Endothelial cell of umbilical vein (primary cell): ENCODE measurements around the gene AQP7. TPM values are rescaled to one million over a fixed set of nuclear protein-coding genes. Genes with fewer than 3 reads are reported as not detected.
"Not testable (repeated sequence)": the region's sequence is repeated elsewhere in the genome, so short reads cannot be mapped to it uniquely, and the experiment has no call there.

ENCODE experiments used
- BruUV-seq: library from RNA; stranded (reverse); fragments of 400-500 nt; replicated peaks from 2 replicates; lab custom pipeline; 2021; lab: Mats Ljungman, UMichigan
- CTCF ChIA-PET: fragments of 300-600, 350-600 bp; sonication (Branson Sonifier 250); formaldehyde crosslinking; loops from one replicate; lab custom pipeline; 2021; ENCODE audit warnings: antibody characterized with exemption, inconsistent platforms; lab: Charles Lee
- POLR2A ChIA-PET: fragments of 300-600, 350-600 bp; sonication (Branson Sonifier 250); formaldehyde crosslinking; loops from one replicate; lab custom pipeline; 2021; ENCODE audit warnings: antibody characterized with exemption, inconsistent platforms; lab: Charles Lee
- DNase-seq: peaks from one replicate; pipeline ENCODE4 v3.0.0-alpha.2; 2011; ENCODE audit warnings: low read depth, low spot score
- FAIRE-seq: peaks from 2 replicates; lab custom pipeline; 2011; peaks lifted over from hg19 to GRCh38; lab: Jason Lieb, UNC
- H2AFZ ChIP-seq: 2 replicates; pipeline ENCODE4 v1.6.0; 2012; ENCODE audit warnings: low read depth, low read length, control low read depth, inconsistent platforms
- H3K27ac ChIP-seq: 2 replicates; pipeline ENCODE4 v1.5.1; 2011; ENCODE audit warnings: low read depth, mild to moderate bottlenecking, control low read depth, low read length, moderate library complexity; ENCODE audit not compliant: insufficient read depth
- H3K27me3 ChIP-seq, 2 experiments: 2 replicates each; pipeline versions ENCODE4 v1.6.0 to v1.6.1; 2011; ENCODE audit warnings: low read length in 2 of 2, mixed read lengths in 1 of 2; ENCODE audit not compliant: control insufficient read depth in 2 of 2, insufficient read depth in 2 of 2
- H3K36me3 ChIP-seq, 2 experiments: 2 replicates in 1 of 2; 3 replicates in 1 of 2; pipeline ENCODE4 v1.5.1; 2011; ENCODE audit warnings: low read length in 2 of 2, mild to moderate bottlenecking in 1 of 2, moderate library complexity in 1 of 2; ENCODE audit not compliant: control insufficient read depth in 2 of 2, insufficient read depth in 2 of 2; ENCODE audit errors: extremely low read depth in 1 of 2
- H3K4me1 ChIP-seq: 3 replicates; pipeline ENCODE4 v1.5.1; 2011; ENCODE audit warnings: mild to moderate bottlenecking, low read length; ENCODE audit not compliant: control insufficient read depth, insufficient read depth; ENCODE audit errors: extremely low read depth
- H3K4me2 ChIP-seq: 2 replicates; pipeline ENCODE4 v1.6.1; 2011; ENCODE audit warnings: low read length, control low read depth, mixed read lengths; ENCODE audit not compliant: insufficient read depth
- H3K4me3 ChIP-seq, 3 experiments: fragments of 200-600 bp in 1 of 3; sonication (generic), shearing (Covaris generic) in 1 of 3; replicated peaks in 1 of 3; 2 replicates each; pipeline ENCODE4 v1.5.1; 2011 to 2016; ENCODE audit warnings: control low read depth in 3 of 3, low read length in 3 of 3, mild to moderate bottlenecking in 2 of 3, inconsistent platforms in 1 of 3, low read depth in 1 of 3, moderate library complexity in 1 of 3; ENCODE audit not compliant: insufficient read depth in 1 of 3
- H3K79me2 ChIP-seq: 2 replicates; pipeline ENCODE4 v1.6.0; 2012; ENCODE audit warnings: low read length, inconsistent platforms; ENCODE audit not compliant: control insufficient read depth, insufficient read depth
- H3K9ac ChIP-seq: replicated peaks from 2 replicates; pipeline ENCODE3; 2011; ENCODE audit warnings: low read length, control low read depth; ENCODE audit not compliant: insufficient read depth; ENCODE audit errors: extremely low read depth
- H3K9me1 ChIP-seq: replicated peaks from 3 replicates; pipeline ENCODE4 v1.6.0; 2011; ENCODE audit warnings: mild to moderate bottlenecking, low read length; ENCODE audit not compliant: control insufficient read depth, insufficient read depth; ENCODE audit errors: extremely low read depth
- H3K9me3 ChIP-seq: replicated peaks from 2 replicates; pipeline ENCODE4 v1.5.1; 2012; ENCODE audit warnings: low read length, inconsistent platforms; ENCODE audit not compliant: control insufficient read depth, insufficient read depth
- H4K20me1 ChIP-seq: replicated peaks from 2 replicates; pipeline ENCODE3; 2011; ENCODE audit warnings: mild to moderate bottlenecking, low read length; ENCODE audit not compliant: control insufficient read depth, insufficient read depth; ENCODE audit errors: extremely low read depth
- dilution Hi-C: fragments of 300-500 bp; cut with MboI; formaldehyde crosslinking; loops from one replicate; pipeline ENCODE4 v1.15.0; 2019; ENCODE audit warnings: low sequenced_read_pairs; ENCODE audit not compliant: extremely low pct_ligation_motif_present
- intact Hi-C: fragments of 100-400 bp; cut with micrococcal nuclease; formaldehyde crosslinking; loops from one replicate; pipeline ENCODE4 v1.10.0; 2022
- polyA plus RNA-seq, 4 experiments: library from polyadenylated mRNA; depleted of rRNA in 3 of 4; stranded (reverse) in 3 of 4; unstranded in 1 of 4; fragments of >200 nt; gene quantifications; 2 replicates each; pipeline versions ENCODE4 v1.2.1 to v1.2.3, GENCODE V29; 2011 to 2012; ENCODE audit warnings: missing spikeins in 1 of 4
- total RNA-seq: library from RNA; stranded (reverse); gene quantifications from 2 replicates; pipeline ENCODE4 v1.2.3, GENCODE V29; 2021

AQP7 gene
- total and polyA plus RNA-seq, 2 donors (not counting 3 experiments of a cell fraction or from before 2014, with no cell fraction given) = 3.7 TPM; not detected in 1

DNA sequence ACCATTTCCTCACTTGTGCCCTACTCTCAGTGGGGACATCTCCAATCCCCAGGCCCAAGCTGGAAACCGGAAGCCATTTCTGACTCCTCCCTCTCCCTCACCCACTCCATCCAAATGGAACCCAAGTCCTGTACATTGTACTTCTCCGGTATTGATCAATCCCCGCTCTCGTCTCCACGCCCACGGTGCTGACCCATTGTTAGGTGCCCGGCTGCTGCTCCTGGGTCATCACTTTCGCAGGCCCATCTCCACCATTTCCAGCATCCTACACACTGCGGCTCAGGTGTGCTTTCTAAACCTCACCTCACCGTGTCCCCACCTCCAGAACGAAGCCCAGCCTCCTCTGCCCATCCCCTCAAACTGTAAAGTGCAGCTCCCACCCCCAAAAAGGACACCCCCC lies 19.0 kb downstream of the AQP7 start:
- H3K4me3 ChIP-seq, H2AFZ ChIP-seq, intact Hi-C loops, H3K9me1 ChIP-seq, DNase-seq, H3K27me3 ChIP-seq, H3K79me2 ChIP-seq, H3K27ac ChIP-seq, H3K9me3 ChIP-seq, POLR2A ChIA-PET, dilution Hi-C loops, H3K36me3 ChIP-seq, FAIRE-seq, H3K9ac ChIP-seq, H3K4me2 ChIP-seq, H4K20me1 ChIP-seq, BruUV-seq, CTCF ChIA-PET, H3K4me1 ChIP-seq: not testable (repeated sequence)

DNA sequence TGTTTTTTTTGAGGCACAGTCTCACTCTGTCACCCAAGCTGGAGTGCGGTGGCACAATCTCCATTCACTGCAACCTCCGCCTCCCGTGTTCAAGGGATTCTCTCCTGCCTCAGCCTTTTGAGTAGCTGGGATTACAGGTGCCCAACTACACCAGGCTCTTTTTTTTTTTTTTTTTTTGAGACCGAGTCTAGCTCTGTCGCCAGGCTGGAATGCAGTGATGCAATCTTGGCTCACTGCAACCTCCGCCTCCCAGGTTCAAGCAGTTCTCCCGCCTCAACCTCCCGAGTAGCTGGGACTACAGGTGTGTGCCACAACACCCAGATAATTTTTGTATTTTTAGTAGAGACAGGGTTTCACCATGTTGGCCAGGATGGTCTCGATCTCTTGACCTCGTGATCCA lies 20.0 kb downstream of the AQP7 start:
- H3K27ac ChIP-seq, FAIRE-seq, BruUV-seq, H3K9ac ChIP-seq, POLR2A ChIA-PET, intact Hi-C loops, H3K4me2 ChIP-seq, H3K79me2 ChIP-seq, H3K9me3 ChIP-seq, H3K4me3 ChIP-seq, H3K27me3 ChIP-seq, H3K9me1 ChIP-seq, H4K20me1 ChIP-seq, H2AFZ ChIP-seq, H3K4me1 ChIP-seq, DNase-seq, dilution Hi-C loops, H3K36me3 ChIP-seq: not testable (repeated sequence)
- CTCF ChIA-PET = interaction anchor here (3.5 kb wide), 1 partner anchor 71 kb away, joined by 20 read pairs; no protein-coding TSS in a partner anchor
